ACHN (cell line): ENCODE measurements around the gene CCDC152.
"Not testable (repeated sequence)": the region's sequence is repeated elsewhere in the genome, so short reads cannot be mapped to it uniquely, and the experiment has no call there.

ENCODE experiments used
- DNase-seq: peaks from one replicate; pipeline ENCODE4 v3.0.0-alpha.2; 2015
- in situ Hi-C: cut with HindIII; loops from 2 replicates; pipeline ENCODE4 v1.10.0; 2017; ENCODE audit warnings: low sequenced_read_pairs, low pct_ligation_motif_present, low pct_unique_long_range_greater_than_20kb

CCDC152 gene

GRCh38 chr5:42837601-42838000 is 81.0 kb downstream of the CCDC152 start:
- in situ Hi-C loops: no loop called here
- DNase-seq: no peak

GRCh38 chr5:42839196-42839595 is 82.6 kb downstream of the CCDC152 start:
- in situ Hi-C loops: no loop called here
- no peak for DNase-seq

- DNase-seq: no peak
- in situ Hi-C loops: no loop called here
Observed at GRCh38 chr5:42840269-42840668, 83.7 kb downstream of the CCDC152 start.

GRCh38 chr5:42840842-42841567 is 84.4 kb downstream of the CCDC152 start:
- DNase-seq: no peak
- in situ Hi-C loops: no loop called here

- in situ Hi-C loops: no loop called here
- DNase-seq: no peak
Observed at GRCh38 chr5:42842921-42843641, 86.5 kb downstream of the CCDC152 start.

GRCh38 chr5:42843675-42844292 is 87.2 kb downstream of the CCDC152 start:
- DNase-seq: no peak
- in situ Hi-C loops: no loop called here

GRCh38 chr5:42844408-42844807 is 87.8 kb downstream of the CCDC152 start:
- DNase-seq, in situ Hi-C loops: not testable (repeated sequence)

GRCh38 chr5:42848545-42848944 is 91.9 kb downstream of the CCDC152 start:
- in situ Hi-C loops: no loop called here
- DNase-seq: no peak

GRCh38 chr5:42851481-42851880 is 94.9 kb downstream of the CCDC152 start:
- no peak for DNase-seq
- in situ Hi-C loops: no loop called here
